C4-2B (cell line): ENCODE measurements around the gene MIPEP.

Experiments
- ZFX ChIP-seq: fragments of 450-650 bp; IDR thresholded peaks from 2 replicates; pipeline ENCODE4 v1.6.1; 2017
- TF ChIP-seq, protein P1 (sequence below): fragments of 450-650 bp; conservative IDR thresholded peaks from 2 replicates; pipeline ENCODE4 v1.5.1; 2017; ENCODE audit warnings: mild to moderate bottlenecking

DNA sequence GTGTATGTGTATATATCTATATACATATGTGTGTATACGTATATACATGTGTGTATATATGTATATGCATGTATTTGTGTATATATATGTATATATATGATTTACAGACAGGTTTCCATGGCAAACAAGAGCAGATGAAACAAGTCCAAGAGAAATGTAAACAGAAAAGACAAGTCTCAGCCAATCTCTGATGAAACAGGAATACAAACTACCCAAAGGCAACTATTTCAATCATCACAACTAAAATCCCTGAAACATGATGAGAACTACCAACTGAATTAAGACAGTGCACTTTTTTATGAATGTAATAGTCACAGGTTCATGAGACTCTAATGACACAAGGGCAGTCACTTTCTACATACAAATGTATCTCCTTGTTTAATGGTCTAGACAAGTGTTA is 178.8 kb downstream of the MIPEP start:
- TF ChIP-seq, protein P1, sequence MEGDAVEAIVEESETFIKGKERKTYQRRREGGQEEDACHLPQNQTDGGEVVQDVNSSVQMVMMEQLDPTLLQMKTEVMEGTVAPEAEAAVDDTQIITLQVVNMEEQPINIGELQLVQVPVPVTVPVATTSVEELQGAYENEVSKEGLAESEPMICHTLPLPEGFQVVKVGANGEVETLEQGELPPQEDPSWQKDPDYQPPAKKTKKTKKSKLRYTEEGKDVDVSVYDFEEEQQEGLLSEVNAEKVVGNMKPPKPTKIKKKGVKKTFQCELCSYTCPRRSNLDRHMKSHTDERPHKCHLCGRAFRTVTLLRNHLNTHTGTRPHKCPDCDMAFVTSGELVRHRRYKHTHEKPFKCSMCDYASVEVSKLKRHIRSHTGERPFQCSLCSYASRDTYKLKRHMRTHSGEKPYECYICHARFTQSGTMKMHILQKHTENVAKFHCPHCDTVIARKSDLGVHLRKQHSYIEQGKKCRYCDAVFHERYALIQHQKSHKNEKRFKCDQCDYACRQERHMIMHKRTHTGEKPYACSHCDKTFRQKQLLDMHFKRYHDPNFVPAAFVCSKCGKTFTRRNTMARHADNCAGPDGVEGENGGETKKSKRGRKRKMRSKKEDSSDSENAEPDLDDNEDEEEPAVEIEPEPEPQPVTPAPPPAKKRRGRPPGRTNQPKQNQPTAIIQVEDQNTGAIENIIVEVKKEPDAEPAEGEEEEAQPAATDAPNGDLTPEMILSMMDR: no peak
- no peak for TF ChIP-seq ZFX
